AG09319 (cell line): ENCODE measurements around the gene GRAP2.

Source experiments
- DNase-seq: peaks from one replicate; pipeline ENCODE4 v3.0.0-alpha.2; 2010; ENCODE audit warnings: low read depth; ENCODE audit errors: extremely low read depth
- TF ChIP-seq, protein P1 (sequence below): IDR thresholded peaks from 2 replicates; pipeline ENCODE4 v1.5.1; 2011; ENCODE audit warnings: low read depth, mild to moderate bottlenecking, inconsistent platforms, low read length, moderate library complexity

GRAP2 gene

DNA sequence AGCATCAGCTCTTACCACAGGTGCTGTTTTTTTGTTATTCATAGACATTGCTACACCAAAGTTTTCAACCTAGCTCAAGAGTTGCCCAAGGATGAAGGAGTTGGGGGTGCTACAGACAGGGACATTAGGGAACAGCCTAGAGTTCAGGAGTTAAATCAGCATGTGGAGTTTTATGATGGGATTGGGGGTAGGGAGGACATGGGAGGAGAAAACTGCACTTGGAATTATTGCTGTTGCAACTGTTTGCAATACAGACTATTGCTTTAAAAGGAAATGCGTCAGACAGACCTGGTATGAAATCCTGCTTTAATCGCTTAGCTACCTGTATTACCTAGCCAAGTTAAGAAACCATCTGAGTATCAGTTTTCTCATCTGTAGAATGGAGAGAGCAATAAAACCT, 65.6 kb downstream of the GRAP2 start:
- TF ChIP-seq, protein P1, sequence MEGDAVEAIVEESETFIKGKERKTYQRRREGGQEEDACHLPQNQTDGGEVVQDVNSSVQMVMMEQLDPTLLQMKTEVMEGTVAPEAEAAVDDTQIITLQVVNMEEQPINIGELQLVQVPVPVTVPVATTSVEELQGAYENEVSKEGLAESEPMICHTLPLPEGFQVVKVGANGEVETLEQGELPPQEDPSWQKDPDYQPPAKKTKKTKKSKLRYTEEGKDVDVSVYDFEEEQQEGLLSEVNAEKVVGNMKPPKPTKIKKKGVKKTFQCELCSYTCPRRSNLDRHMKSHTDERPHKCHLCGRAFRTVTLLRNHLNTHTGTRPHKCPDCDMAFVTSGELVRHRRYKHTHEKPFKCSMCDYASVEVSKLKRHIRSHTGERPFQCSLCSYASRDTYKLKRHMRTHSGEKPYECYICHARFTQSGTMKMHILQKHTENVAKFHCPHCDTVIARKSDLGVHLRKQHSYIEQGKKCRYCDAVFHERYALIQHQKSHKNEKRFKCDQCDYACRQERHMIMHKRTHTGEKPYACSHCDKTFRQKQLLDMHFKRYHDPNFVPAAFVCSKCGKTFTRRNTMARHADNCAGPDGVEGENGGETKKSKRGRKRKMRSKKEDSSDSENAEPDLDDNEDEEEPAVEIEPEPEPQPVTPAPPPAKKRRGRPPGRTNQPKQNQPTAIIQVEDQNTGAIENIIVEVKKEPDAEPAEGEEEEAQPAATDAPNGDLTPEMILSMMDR: no peak
- no peak for DNase-seq

DNA sequence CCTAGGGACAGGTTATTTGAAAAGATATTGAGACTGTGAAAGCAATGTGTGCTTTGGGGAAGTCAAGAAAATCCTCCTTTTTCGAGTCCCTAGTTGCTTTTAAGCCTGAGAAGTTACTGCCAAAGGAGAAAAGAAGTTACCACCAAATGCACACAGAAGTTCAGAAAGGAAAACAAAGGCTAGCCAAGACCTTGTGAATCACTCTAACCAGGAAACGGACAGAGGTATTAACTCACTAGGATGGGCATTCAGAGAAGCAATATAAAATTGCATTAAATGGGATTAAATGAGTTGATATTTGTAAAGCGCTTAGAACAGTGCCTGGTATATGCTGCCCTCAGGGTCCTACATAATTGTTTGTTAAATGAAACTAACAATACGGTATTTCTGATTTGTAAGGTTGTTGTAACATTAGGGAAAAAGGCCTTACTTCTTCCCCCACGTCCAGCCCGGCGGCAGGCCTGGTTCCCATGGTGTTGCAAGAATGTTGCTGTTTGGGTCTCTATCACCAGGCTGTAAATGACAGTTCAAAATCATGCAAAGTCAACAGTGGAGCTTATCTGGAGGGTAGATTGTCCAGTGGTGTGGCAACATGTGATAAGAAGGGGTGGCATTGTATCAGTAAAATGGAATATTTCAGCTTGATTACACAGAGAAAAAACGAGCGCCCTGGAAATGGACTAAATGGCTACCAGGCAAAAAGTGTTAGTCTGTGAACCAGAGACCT, 66.4 kb downstream of the GRAP2 start:
- TF ChIP-seq, protein P1: no peak
- no peak for DNase-seq

DNA sequence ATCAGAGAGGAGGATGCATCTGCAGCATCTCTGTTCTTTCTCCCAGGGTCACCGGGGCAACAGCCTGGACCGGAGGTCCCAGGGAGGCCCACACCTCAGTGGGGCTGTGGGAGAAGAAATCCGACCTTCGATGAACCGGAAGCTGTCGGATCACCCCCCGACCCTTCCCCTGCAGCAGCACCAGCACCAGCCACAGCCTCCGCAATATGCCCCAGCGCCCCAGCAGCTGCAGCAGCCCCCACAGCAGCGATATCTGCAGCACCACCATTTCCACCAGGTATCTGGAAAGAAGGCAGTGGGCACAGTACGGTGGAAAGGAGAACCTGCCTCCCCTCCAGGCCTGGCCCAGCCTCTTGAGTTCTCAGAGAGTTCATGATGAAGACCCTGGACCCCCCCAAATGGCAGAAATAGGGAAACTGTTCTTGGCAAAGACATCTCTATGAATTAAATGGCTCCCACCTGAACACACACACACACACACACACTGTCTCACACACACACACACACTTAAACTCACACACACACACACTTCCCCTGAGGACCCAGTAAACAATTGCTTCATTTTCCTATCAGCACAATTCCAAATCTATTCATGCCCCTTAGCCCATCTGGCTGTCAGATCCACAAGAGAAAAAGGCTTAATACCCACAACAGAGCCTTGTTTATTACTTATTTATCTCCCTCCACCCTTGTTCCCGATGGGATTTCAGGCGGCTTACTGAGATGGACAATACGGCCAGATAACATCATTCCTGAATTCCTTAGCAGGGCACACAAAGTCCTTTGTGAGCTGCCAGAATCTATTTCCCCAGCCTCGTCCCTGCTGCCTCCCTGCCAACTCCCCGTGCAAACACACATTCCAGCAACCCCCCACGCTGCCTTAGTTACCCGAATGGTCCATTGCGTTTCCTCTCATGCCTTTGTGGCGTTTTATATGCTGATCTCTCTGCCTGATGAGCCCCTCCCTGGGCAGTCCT, 67.4 kb downstream of the GRAP2 start:
- no peak for DNase-seq

DNA sequence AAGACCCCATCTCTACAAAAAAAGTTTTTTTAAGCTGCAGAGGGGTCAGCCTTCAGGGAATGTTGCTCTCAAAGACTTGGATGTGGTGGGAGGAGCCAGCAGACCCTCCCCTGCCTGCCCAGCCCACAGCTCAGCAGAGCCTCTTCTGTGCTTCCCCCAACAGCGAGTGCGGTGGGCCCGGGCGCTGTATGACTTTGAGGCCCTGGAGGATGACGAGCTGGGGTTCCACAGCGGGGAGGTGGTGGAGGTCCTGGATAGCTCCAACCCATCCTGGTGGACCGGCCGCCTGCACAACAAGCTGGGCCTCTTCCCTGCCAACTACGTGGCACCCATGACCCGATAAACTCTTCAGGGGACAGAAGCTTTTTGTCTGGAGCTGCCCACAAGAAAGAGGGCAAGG, 69.9 kb downstream of the GRAP2 start:
- TF ChIP-seq, protein P1: no peak
- no peak for DNase-seq

More for the DNA sequence above, 67.4 kb downstream of the GRAP2 start:
- TF ChIP-seq, protein P1: no peak

DNA sequence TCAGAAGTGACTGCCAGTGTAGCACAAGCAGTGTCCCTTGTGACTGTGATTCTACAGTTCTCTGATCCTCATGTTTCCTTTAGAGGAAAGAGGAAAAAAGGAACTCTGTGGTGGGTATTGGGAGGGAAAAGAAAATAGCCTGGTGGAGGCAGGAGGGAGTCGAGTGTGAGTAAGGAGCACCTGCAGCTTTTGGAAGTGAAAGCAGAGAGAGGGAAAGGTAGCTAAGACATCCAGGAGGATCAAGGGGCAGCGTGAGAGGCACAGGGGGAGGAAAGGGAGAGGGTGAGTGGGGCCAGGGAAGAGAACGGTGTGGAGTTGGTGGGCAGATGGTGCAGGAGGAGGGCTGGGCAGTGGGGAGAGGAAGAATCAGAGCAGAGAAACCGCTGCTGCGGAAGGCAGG, 71.8 kb downstream of the GRAP2 start:
- TF ChIP-seq, protein P1: no peak
- DNase-seq: no peak

DNA sequence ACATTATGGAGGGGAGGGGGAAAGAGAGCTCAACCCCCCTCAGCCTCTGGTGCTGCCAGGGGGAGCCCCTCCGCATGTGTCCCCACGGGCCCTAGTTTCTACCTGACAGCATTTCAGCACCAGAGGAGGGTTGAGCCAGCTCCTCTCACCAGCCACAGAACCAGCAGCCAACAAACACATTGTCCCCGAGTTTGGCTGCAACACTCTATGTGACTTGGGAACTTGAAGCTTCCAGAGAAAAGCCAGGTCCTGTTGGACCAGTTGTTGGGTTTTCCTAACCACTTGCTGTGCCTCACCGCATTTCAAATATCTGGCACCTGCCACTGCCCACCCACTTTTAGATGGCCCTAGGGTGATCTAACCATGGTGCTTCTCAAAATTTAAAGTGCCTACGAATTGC, 72.8 kb downstream of the GRAP2 start:
- DNase-seq: no peak

More for the DNA sequence above, 72.8 kb downstream of the GRAP2 start:
- TF ChIP-seq, protein P1: no peak
